ENCODE results near the gene IQCM. TPM values are rescaled to one million over a fixed set of nuclear protein-coding genes. Genes with fewer than 3 reads are reported as not detected.

IQCM gene
- total RNA-seq, 1 experiment from 2014 or later: 0.11 TPM

- ATAC-seq: no peak
Observed at GRCh38 chr4:149707862-149708261, 107.8 kb downstream of the IQCM start.

More at GRCh38 chr4:149707862-149708261, 107.8 kb downstream of the IQCM start:
- H3K4me3 Mint-ChIP-seq: no peak overlapping the region
- ChIA-PET CTCF (interaction anchor here (1.0 kb wide), 1 partner anchor 17 kb away, joined by 3 read pairs; no protein-coding TSS in a partner anchor), POLR2A (interaction anchor here (0.5 kb wide), 1 partner anchor 1390 kb away, joined by 3 read pairs; no protein-coding TSS in a partner anchor)
- no peaks in the 10 kb centered on the region for H3K36me3 Mint-ChIP-seq
- H3K9me3 Mint-ChIP-seq: peaks cover 5% of the 10 kb centered on the region; the same call in 1 of the 2 replicates
- no peak overlapping the region for H3K27ac Mint-ChIP-seq
- TF ChIP-seq PRDM15 (CRISPR knock-in tag; IDR thresholded peaks at IDR 0.05): no peak
- TF ChIP-seq ARID4B (CRISPR knock-in tag; IDR thresholded peaks at IDR 0.05; ENCODE audit: borderline replicate concordance): no peak
- TF ChIP-seq MYBL2 (CRISPR knock-in tag; IDR thresholded peaks at IDR 0.05): no peak
- no peak for TF ChIP-seq ATF1 (CRISPR knock-in tag; IDR thresholded peaks at IDR 0.05)
- TF ChIP-seq NR3C1 (CRISPR knock-in tag; conservative IDR thresholded peaks at IDR 0.05; ENCODE audit: low read depth): no peak
- no peak for TF ChIP-seq USF1 (CRISPR knock-in tag; IDR thresholded peaks at IDR 0.05)
- no peak for TF ChIP-seq ZSCAN18 (CRISPR knock-in tag; IDR thresholded peaks at IDR 0.05)
- TF ChIP-seq SOX15 (CRISPR knock-in tag; IDR thresholded peaks at IDR 0.05): no peak
- TF ChIP-seq ZNF263 (CRISPR knock-in tag; IDR thresholded peaks at IDR 0.05; ENCODE audit: low read depth): no peak
- TF ChIP-seq ZNF423 (CRISPR knock-in tag; IDR thresholded peaks at IDR 0.05): no peak
- TF ChIP-seq MLX (CRISPR knock-in tag; IDR thresholded peaks at IDR 0.05): no peak
- no peak for TF ChIP-seq AR (CRISPR knock-in tag; IDR thresholded peaks at IDR 0.05)
- TF ChIP-seq RORB (CRISPR knock-in tag; IDR thresholded peaks at IDR 0.05): no peak
- no peak for TF ChIP-seq ETV6 (CRISPR knock-in tag; IDR thresholded peaks at IDR 0.05)
- no peak for TF ChIP-seq TEAD4 (CRISPR knock-in tag; IDR thresholded peaks at IDR 0.05)
- TF ChIP-seq TP53 (CRISPR knock-in tag; IDR thresholded peaks at IDR 0.05): no peak
- TF ChIP-seq AFF4 (CRISPR knock-in tag; IDR thresholded peaks at IDR 0.05; ENCODE audit: borderline replicate concordance): no peak
- H3K4me1 Mint-ChIP-seq: no peaks in the 10 kb centered on the region
- no peak for DNase-seq (ENCODE audit: low spot score)
- no peaks in the 10 kb centered on the region for H3K27me3 Mint-ChIP-seq (ENCODE audit: low read depth)
